ENCODE measurements around the gene PRKCQ. TPM values are rescaled to one million over a fixed set of nuclear protein-coding genes. Genes with fewer than 3 reads are reported as not detected.

PRKCQ gene
- total and polyA plus RNA-seq, 2 of the 8 experiments (the other 6 are each of a cell fraction or from before 2014, with no cell fraction given), result 9.1 to 22.6 TPM

GRCh38 chr10:6558759-6559461 is 21.2 kb downstream of the PRKCQ start:
- POLR2A ChIA-PET (ENCODE audit: partially characterized antibody), result no interaction called here
- Histone ChIP-seq H4K91ac (replicated peaks; ENCODE audit: insufficient read length, low read length) (no peak overlapping the region), H2AK5ac (ENCODE audit: low read depth, low read length) (no peak overlapping the region), H4K8ac (ENCODE audit: extremely low read depth, insufficient read depth, low read length) (no peak overlapping the region), H2BK20ac (ENCODE audit: low read length) (no peak overlapping the region), H3K23ac (ENCODE audit: insufficient read length) (no peak overlapping the region), H3K27ac (ENCODE audit: low read depth, low read length) (no peak overlapping the region), H3K23me2 (ENCODE audit: low read depth, low read length) (no peaks in the 10 kb centered on the region), H3K56ac (replicated peaks; ENCODE audit: insufficient read length, low read depth, low read length) (no peak overlapping the region), H3K79me1 (ENCODE audit: low read depth, low read length) (peaks cover 5% of the 10 kb centered on the region), H3K4me2 (ENCODE audit: insufficient read depth in 1 of 2, low read depth in 2 of 2, low read length in 2 of 2) (no peak overlapping the region), H3K9me3 (ENCODE audit: insufficient read depth in 2 of 2, low read depth in 1 of 2, low read length in 1 of 2) (no peaks in the 10 kb centered on the region), H2AFZ (ENCODE audit: low read length) (no peak overlapping the region), H3K79me2 (ENCODE audit: control insufficient read depth in 1 of 2, insufficient read depth in 2 of 2, low read length in 2 of 2) (peaks cover 0 to 6% of the 10 kb centered on the region in 2 experiments; a peak in 1 of 4 replicates), H3K4ac (replicated peaks; ENCODE audit: insufficient read length, low read depth, low read length) (no peak overlapping the region), H2BK5ac (ENCODE audit: low read depth, low read length) (no peak overlapping the region), H3K14ac (ENCODE audit: insufficient read length) (no peak overlapping the region), H3K18ac (ENCODE audit: extremely low read depth, low read length) (no peak overlapping the region), H3K9ac (replicated peaks in 1 of 4; ENCODE audit: extremely low read depth in 1 of 4, low read depth in 3 of 4, low read length in 3 of 4) (no peak overlapping the region), H3K4me1 (replicated peaks in 1 of 4; ENCODE audit: control insufficient read depth in 3 of 4, insufficient read depth in 4 of 4, low read length in 3 of 4) (peaks cover 0 to 6% (median 3%) of the 10 kb centered on the region in 4 experiments; a peak in 4 of 7 replicates), H3K36me3 (ENCODE audit: control insufficient read depth in 2 of 4, insufficient read depth in 4 of 4, low read length in 3 of 4) (no peaks in the 10 kb centered on the region), H2BK15ac (ENCODE audit: low read length) (no peak overlapping the region), H2BK12ac (ENCODE audit: low read depth, low read length) (no peak overlapping the region), H3K4me3 (ENCODE audit: extremely low read depth in 1 of 4, insufficient read depth in 2 of 4, low read depth in 3 of 4, low read length in 4 of 4) (no peak overlapping the region), H4K20me1 (replicated peaks in 1 of 2; ENCODE audit: control insufficient read depth in 1 of 2, insufficient read depth in 2 of 2, low read length in 2 of 2) (peaks cover 0 to 7% of the 10 kb centered on the region in 2 experiments), H4K5ac (ENCODE audit: insufficient read length, low read depth, low read length) (no peak overlapping the region), H3K27me3 (replicated peaks in 1 of 4; ENCODE audit: control insufficient read depth in 3 of 4, extremely low read depth in 1 of 4, insufficient read depth in 3 of 4, low read length in 3 of 4) (no peaks in the 10 kb centered on the region), H2BK120ac (replicated peaks; ENCODE audit: low read depth, low read length) (no peak overlapping the region)
- WGBS, 2 experiments (ENCODE audit: extremely low coverage in 1 of 2, insufficient coverage in 1 of 2, insufficient read length in 1 of 2, insufficient replicate concordance in 2 of 2, low coverage in 1 of 2, low lambda C conversion rate in 2 of 2, missing lambda C conversion rate in 1 of 2), result 93% methylated on average over 12 of the region's 12 CpGs; no CpG with 5 or more reads in 1 of the 2 experiments
- CTCF ChIA-PET (ENCODE audit: partially characterized antibody), result interaction anchor here (0.5 to 1.5 kb wide), 3 partner anchors 51 to 967 kb away, joined by 3 to 4 read pairs (median 3); no protein-coding TSS in a partner anchor
- DNase-seq (ENCODE audit: low read depth in 1 of 2, low spot score in 2 of 2) (no peak), FAIRE-seq (no peak)
- TF ChIP-seq PHF8 (conservative IDR thresholded peaks at IDR 0.05; ENCODE audit: low read depth, low read length), result no peak
- TF ChIP-seq KDM4A (IDR thresholded peaks at IDR 0.05; ENCODE audit: low read depth, low read length, severe bottlenecking), result no peak
- no peak for TF ChIP-seq CHD1 (IDR thresholded peaks at IDR 0.05; ENCODE audit: low read depth, low read length)
- no peak for TF ChIP-seq GTF2F1 (IDR thresholded peaks at IDR 0.05; ENCODE audit: borderline replicate concordance, low read depth, low read length)
- TF ChIP-seq POLR2A (IDR thresholded peaks at IDR 0.05; ENCODE audit: control extremely low read depth in 1 of 2, low read depth in 2 of 2, low read length in 2 of 2), result no peak
- no peak for TF ChIP-seq SAP30 (IDR thresholded peaks at IDR 0.05; ENCODE audit: insufficient read depth, insufficient replicate concordance, low read length)
- no peak for TF ChIP-seq JUND (IDR thresholded peaks at IDR 0.05; ENCODE audit: low read length)
- no peak for TF ChIP-seq BACH1 (IDR thresholded peaks at IDR 0.05; ENCODE audit: low read length)
- no peak for TF ChIP-seq E2F6 (IDR thresholded peaks at IDR 0.05)
- TF ChIP-seq EP300 (IDR thresholded peaks at IDR 0.05; ENCODE audit: borderline replicate concordance in 1 of 2, low read depth in 2 of 2, low read length in 2 of 2), result no peak
- no peak for TF ChIP-seq TAF1 (IDR thresholded peaks at IDR 0.05; ENCODE audit: low read depth, low read length)
- no peak for TF ChIP-seq GABPA (IDR thresholded peaks at IDR 0.05; ENCODE audit: borderline replicate concordance, insufficient read depth, low read length)
